CD14-positive monocyte (primary cell): ENCODE measurements around the gene EPHA2. TPM values are rescaled to one million over a fixed set of nuclear protein-coding genes. Genes with fewer than 3 reads are reported as not detected.

ENCODE experiments used
- DNase-seq, 3 donors: peaks; one replicate each; pipeline ENCODE4 v3.0.0-alpha.2; 2011 to 2022
- H2AFZ ChIP-seq: 2 replicates; pipeline ENCODE4 v1.6.0; 2012; ENCODE audit warnings: mild to moderate bottlenecking, low read depth, low read length, inconsistent platforms; ENCODE audit not compliant: insufficient read depth, poor library complexity, severe bottlenecking
- H3K27ac ChIP-seq, 2 donors: 1 replicate in 1 of 2; 2 replicates in 1 of 2; pipeline ENCODE4 v1.5.1; 2012 to 2013; ENCODE audit warnings: low read length in 2 of 2, control low read depth in 1 of 2, inconsistent platforms in 1 of 2, low read depth in 1 of 2, mild to moderate bottlenecking in 1 of 2
- H3K27me3 ChIP-seq, 2 donors: one replicate each; pipeline versions ENCODE4 v1.6.0 to v1.6.1; 2011 to 2013; ENCODE audit warnings: low read length in 2 of 2; ENCODE audit not compliant: control insufficient read depth in 2 of 2, insufficient read depth in 2 of 2
- H3K36me3 ChIP-seq, 2 donors: replicated peaks in 1 of 2; 1 replicate in 1 of 2; 2 replicates in 1 of 2; pipeline versions ENCODE4 v1.5.1 to v1.6.1; 2012 to 2013; ENCODE audit warnings: low read length in 2 of 2, control low read depth in 1 of 2, inconsistent platforms in 1 of 2, mild to moderate bottlenecking in 1 of 2; ENCODE audit not compliant: insufficient read depth in 2 of 2, control insufficient read depth in 1 of 2
- H3K4me1 ChIP-seq, 2 donors: 1 replicate in 1 of 2; 2 replicates in 1 of 2; pipeline versions ENCODE4 v1.5.1 to v1.6.1; 2012 to 2013; ENCODE audit warnings: low read length in 2 of 2, control low read depth in 1 of 2, inconsistent platforms in 1 of 2, mild to moderate bottlenecking in 1 of 2, moderate library complexity in 1 of 2; ENCODE audit not compliant: insufficient read depth in 2 of 2, control insufficient read depth in 1 of 2
- H3K4me2 ChIP-seq: replicated peaks from 2 replicates; pipeline ENCODE3; 2012; ENCODE audit warnings: low read length, moderate library complexity, mild to moderate bottlenecking; ENCODE audit not compliant: poor library complexity, severe bottlenecking; ENCODE audit errors: extremely low read depth
- H3K4me3 ChIP-seq, 3 experiments: fragments of 200-600 bp in 1 of 3; sonication (generic) in 1 of 3; replicated peaks in 1 of 3; 1 replicate in 2 of 3; 2 replicates in 1 of 3; pipeline ENCODE4 v1.5.1; 2011 to 2013; ENCODE audit warnings: low read length in 3 of 3, mild to moderate bottlenecking in 3 of 3, control low read depth in 2 of 3, low read depth in 2 of 3, inconsistent platforms in 1 of 3, moderate library complexity in 1 of 3
- H3K79me2 ChIP-seq: 2 replicates; pipeline ENCODE4 v1.6.0; 2012; ENCODE audit warnings: mild to moderate bottlenecking, control low read depth, inconsistent platforms, low read length, moderate library complexity; ENCODE audit not compliant: insufficient read depth
- H3K9ac ChIP-seq: 2 replicates; pipeline ENCODE4 v1.6.0; 2017; ENCODE audit warnings: low read length, mild to moderate bottlenecking; ENCODE audit not compliant: insufficient read depth, poor library complexity, severe bottlenecking
- H3K9me3 ChIP-seq, 2 donors: replicated peaks in 1 of 2; 1 replicate in 1 of 2; 2 replicates in 1 of 2; pipeline versions ENCODE4 v1.5.1 to v1.6.1; 2012 to 2013; ENCODE audit warnings: low read length in 2 of 2, control low read depth in 1 of 2; ENCODE audit not compliant: control insufficient read depth in 1 of 2, insufficient read depth in 1 of 2
- H4K20me1 ChIP-seq: 2 replicates; pipeline ENCODE4 v1.6.0; 2012; ENCODE audit warnings: mild to moderate bottlenecking, low read length, control low read depth, moderate library complexity; ENCODE audit not compliant: insufficient read depth
- H3K27ac Mint-ChIP-seq, 7 donors: one replicate each; pipeline ENCODE4 v1.8.0; 2020; ENCODE audit warnings: mild to moderate bottlenecking in 7 of 7, mixed read lengths in 7 of 7, moderate library complexity in 6 of 7, inconsistent platforms in 2 of 7
- H3K27me3 Mint-ChIP-seq, 3 donors: one replicate each; pipeline ENCODE4 v1.8.0; 2021 to 2022; ENCODE audit warnings: low read depth in 3 of 3, mild to moderate bottlenecking in 3 of 3, mixed read lengths in 3 of 3, moderate library complexity in 3 of 3, inconsistent platforms in 1 of 3
- H3K36me3 Mint-ChIP-seq, 2 donors: one replicate each; pipeline ENCODE4 v1.8.0; 2020; ENCODE audit warnings: mixed read lengths in 2 of 2, inconsistent platforms in 1 of 2, mild to moderate bottlenecking in 1 of 2
- H3K4me1 Mint-ChIP-seq: one replicate; pipeline ENCODE4 v1.8.0; 2020; ENCODE audit warnings: mild to moderate bottlenecking, mixed read lengths
- H3K4me3 Mint-ChIP-seq, 2 donors: one replicate each; pipeline ENCODE4 v1.8.0; 2020; ENCODE audit warnings: mild to moderate bottlenecking in 2 of 2, mixed read lengths in 2 of 2, moderate library complexity in 1 of 2
- H3K9me3 Mint-ChIP-seq, 7 donors: one replicate each; pipeline ENCODE4 v1.8.0; 2020 to 2022; ENCODE audit warnings: mixed read lengths in 7 of 7, mild to moderate bottlenecking in 6 of 7, moderate library complexity in 6 of 7, inconsistent platforms in 2 of 7
- WGBS: methylation state at CpG from one replicate; pipeline ENCODE4 v1.1.5; 2013; ENCODE audit warnings: missing lambda C conversion rate; ENCODE audit not compliant: insufficient coverage; 5-methylcytosine and 5-hydroxymethylcytosine counted together
- intact Hi-C, 2 donors: fragments of 100-400 bp; cut with micrococcal nuclease; formaldehyde crosslinking; loops; one replicate each; pipeline versions ENCODE4 v1.15.0 to v1.15.1; 2023
- polyA plus RNA-seq, 3 donors: library from polyadenylated mRNA; depleted of rRNA in 1 of 3; unstranded in 2 of 3; stranded (reverse) in 1 of 3; fragments of 300-500 nt in 2 of 3; fragments of >200 nt in 1 of 3; fragmentation: Illumina TruSeq in 2 of 3; gene quantifications; 1 replicate in 2 of 3; 2 replicates in 1 of 3; pipeline ENCODE4 v1.2.3, GENCODE V29; 2012 to 2021
- TF ChIP-seq, protein P1 (sequence below): fragments of 200-600 bp; IDR thresholded peaks from one replicate; pipeline ENCODE4 v1.8.0; 2022; ENCODE audit warnings: antibody characterized with exemption, mild to moderate bottlenecking

EPHA2 gene
- polyA plus RNA-seq, 3 donors, result 0.03 TPM; not detected in 2

DNA sequence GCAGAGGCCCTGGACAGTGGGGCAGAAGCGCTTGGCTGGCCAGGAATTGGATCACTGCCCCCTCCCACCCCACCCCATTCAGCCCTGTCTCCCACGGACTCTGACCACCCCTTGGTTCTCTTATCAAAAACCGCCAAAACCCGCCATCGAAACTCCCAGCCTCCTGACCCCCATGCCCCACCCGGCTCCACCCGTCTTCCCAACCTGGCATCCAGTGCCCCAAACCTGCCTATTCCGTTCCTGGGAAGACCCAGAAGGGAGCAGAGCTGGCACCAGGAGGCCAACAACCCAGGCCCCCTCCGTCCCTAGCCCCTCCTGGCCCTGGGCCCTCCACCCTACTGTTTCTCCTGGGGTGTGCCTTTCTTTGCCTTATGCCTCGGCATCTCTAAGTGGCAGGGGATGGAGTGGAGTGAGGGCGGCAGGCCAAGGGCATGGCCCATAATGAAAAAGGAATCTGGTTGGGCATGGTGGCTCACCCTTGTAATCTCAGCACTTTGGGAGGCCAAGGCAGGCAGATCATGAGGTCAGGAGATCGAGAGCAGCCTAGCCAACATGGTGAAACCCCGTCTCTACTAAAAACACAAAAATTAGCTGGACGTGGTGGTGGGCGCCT, 16.5 kb upstream of the EPHA2 start:
- Histone ChIP-seq H3K4me1 (peaks cover 23 to 24% of the 10 kb centered on the region in 2 donors), H3K4me2 (no peak overlapping the region), H3K9me3 (no peaks in the 10 kb centered on the region), H3K27ac (no peak overlapping the region), H3K27me3 (peaks cover 4 to 31% of the 10 kb centered on the region in 2 donors), H3K9ac (no peak overlapping the region), H2AFZ (no peak overlapping the region), H3K36me3 (no peaks in the 10 kb centered on the region), H3K79me2 (no peaks in the 10 kb centered on the region), H3K4me3 (no peak overlapping the region), H4K20me1 (no peaks in the 10 kb centered on the region)
- H3K27ac Mint-ChIP-seq, result peak overlapping the region in 5 of 7 donors; percentile 16 to 87 (median 19)
- H3K4me3 Mint-ChIP-seq, result peak overlapping the region in 1 of 2 donors; percentile 39
- intact Hi-C loops, result no loop called here
- TF ChIP-seq, protein P1, sequence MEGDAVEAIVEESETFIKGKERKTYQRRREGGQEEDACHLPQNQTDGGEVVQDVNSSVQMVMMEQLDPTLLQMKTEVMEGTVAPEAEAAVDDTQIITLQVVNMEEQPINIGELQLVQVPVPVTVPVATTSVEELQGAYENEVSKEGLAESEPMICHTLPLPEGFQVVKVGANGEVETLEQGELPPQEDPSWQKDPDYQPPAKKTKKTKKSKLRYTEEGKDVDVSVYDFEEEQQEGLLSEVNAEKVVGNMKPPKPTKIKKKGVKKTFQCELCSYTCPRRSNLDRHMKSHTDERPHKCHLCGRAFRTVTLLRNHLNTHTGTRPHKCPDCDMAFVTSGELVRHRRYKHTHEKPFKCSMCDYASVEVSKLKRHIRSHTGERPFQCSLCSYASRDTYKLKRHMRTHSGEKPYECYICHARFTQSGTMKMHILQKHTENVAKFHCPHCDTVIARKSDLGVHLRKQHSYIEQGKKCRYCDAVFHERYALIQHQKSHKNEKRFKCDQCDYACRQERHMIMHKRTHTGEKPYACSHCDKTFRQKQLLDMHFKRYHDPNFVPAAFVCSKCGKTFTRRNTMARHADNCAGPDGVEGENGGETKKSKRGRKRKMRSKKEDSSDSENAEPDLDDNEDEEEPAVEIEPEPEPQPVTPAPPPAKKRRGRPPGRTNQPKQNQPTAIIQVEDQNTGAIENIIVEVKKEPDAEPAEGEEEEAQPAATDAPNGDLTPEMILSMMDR, result no peak
- DNase-seq, result no peak
- 96% methylated on average over 10 of the region's 15 CpGs for WGBS
- no peaks in the 10 kb centered on the region for H3K36me3 Mint-ChIP-seq
- H3K27me3 Mint-ChIP-seq, result peaks cover 28 to 44% (median 39%) of the 10 kb centered on the region in 3 donors
- peaks cover 0 to 5% (median 0%) of the 10 kb centered on the region in 7 donors for H3K9me3 Mint-ChIP-seq
- peaks cover 34% of the 10 kb centered on the region for H3K4me1 Mint-ChIP-seq

DNA sequence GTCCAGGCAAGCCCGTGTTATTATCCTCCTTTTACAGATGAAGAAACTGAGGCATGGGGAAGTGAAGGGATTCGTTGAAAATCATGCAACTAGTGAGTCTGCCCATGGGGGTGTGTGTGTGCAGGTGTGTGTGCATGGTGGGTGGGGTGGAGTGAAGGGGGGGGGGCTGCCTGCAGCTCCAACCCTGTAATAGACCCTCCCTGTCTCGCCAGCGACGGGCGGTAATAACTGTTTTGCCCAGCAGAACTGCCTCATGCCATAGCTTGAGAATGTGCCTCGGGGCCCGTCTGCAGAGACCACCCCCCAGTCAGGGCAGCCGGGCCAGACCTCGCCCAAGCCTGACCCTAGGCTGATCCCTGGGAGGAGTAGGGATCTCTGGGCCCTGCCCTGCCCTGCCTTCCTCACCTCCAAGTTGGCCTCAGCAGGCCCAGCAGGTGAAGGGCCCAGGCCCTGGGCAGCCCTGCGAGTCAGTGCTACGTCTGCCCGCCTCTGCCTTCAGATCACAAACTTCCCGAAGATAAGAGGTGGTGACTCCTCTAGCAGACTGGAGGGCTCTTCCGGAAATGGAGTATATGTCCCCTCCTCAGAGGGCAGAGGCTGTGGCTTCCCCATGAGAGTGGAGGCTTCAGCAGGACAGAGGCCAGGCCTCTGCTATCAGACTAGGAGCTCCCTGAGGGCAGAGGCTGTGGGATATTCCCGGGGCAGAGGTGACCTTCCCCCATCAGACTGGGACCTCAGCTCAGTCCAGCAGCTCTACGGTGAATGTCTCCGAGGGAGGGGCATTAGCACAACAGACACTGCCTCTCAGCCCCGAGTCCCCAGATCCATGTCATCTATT, 15.7 kb upstream of the EPHA2 start:
- H3K9me3 ChIP-seq, result no peaks in the 10 kb centered on the region
- peaks cover 34 to 48% (median 45%) of the 10 kb centered on the region in 3 donors for H3K27me3 Mint-ChIP-seq
- H3K4me3 ChIP-seq, result no peak overlapping the region
- H3K36me3 ChIP-seq, result no peaks in the 10 kb centered on the region
- H4K20me1 ChIP-seq, result no peaks in the 10 kb centered on the region
- TF ChIP-seq, protein P1, result no peak
- H3K36me3 Mint-ChIP-seq, result no peaks in the 10 kb centered on the region
- H3K4me1 ChIP-seq, result peaks cover 23 to 24% of the 10 kb centered on the region in 2 donors
- 93% methylated on average over 11 of the region's 19 CpGs for WGBS
- H2AFZ ChIP-seq, result no peak overlapping the region
- no peak overlapping the region for H3K27ac ChIP-seq
- H3K79me2 ChIP-seq, result no peaks in the 10 kb centered on the region
- H3K9me3 Mint-ChIP-seq, result peaks cover 0 to 8% (median 0%) of the 10 kb centered on the region in 7 donors
- H3K9ac ChIP-seq, result no peak overlapping the region
- peaks cover 6 to 39% of the 10 kb centered on the region in 2 donors for H3K27me3 ChIP-seq
- no peak overlapping the region for H3K4me3 Mint-ChIP-seq
- peaks cover 33% of the 10 kb centered on the region for H3K4me1 Mint-ChIP-seq
- intact Hi-C loops, result no loop called here
- no peak for DNase-seq
- H3K27ac Mint-ChIP-seq, result no peak overlapping the region
- H3K4me2 ChIP-seq, result no peak overlapping the region
